GM10266 (cell line): Measurements from ENCODE around the gene ISY1.
A peak's percentile ranks its signal among the peaks of the same experiment; 100 is the strongest.
"Not testable (repeated sequence)": the region's sequence is repeated elsewhere in the genome, so short reads cannot be mapped to it uniquely, and the experiment has no call there.

Experiments used
- DNase-seq: peaks from one replicate; pipeline ENCODE4 v3.0.0; 2012; ENCODE audit errors: extremely low spot score
- CTCF ChIP-seq: IDR thresholded peaks from 2 replicates; pipeline ENCODE4 v1.5.1; 2012; ENCODE audit warnings: mild to moderate bottlenecking, low read depth; ENCODE audit not compliant: control insufficient read depth, insufficient read depth; ENCODE audit errors: missing control alignments

ISY1 gene

GRCh38 chr3:129196601-129197000 is 35.7 kb upstream of the ISY1 start:
- no peak for DNase-seq
- no peak for TF ChIP-seq CTCF

- DNase-seq: no peak
- TF ChIP-seq CTCF: no peak
Observed at GRCh38 chr3:129195731-129196256, 34.9 kb upstream of the ISY1 start.

GRCh38 chr3:129189793-129190192 is 28.9 kb upstream of the ISY1 start:
- not testable (repeated sequence) for DNase-seq

- no peak for TF ChIP-seq CTCF
- no peak for DNase-seq
Observed at GRCh38 chr3:129187857-129188256, 27.0 kb upstream of the ISY1 start.

GRCh38 chr3:129185783-129186182 is 24.9 kb upstream of the ISY1 start:
- TF ChIP-seq CTCF: no peak
- no peak for DNase-seq

- DNase-seq: not testable (repeated sequence)
Observed at GRCh38 chr3:129184784-129185542, 24.1 kb upstream of the ISY1 start.

GRCh38 chr3:129184396-129184657 is 23.5 kb upstream of the ISY1 start:
- DNase-seq: no peak
- TF ChIP-seq CTCF: no peak

GRCh38 chr3:129183569-129184395 is 22.9 kb upstream of the ISY1 start, which contains the start of gene CNBP:
TSS of gene CNBP (minus strand) at chr3:129183896. CDS start at chr3:129171757, 12,139 bp downstream.
- TF ChIP-seq CTCF: no peak
- peak; percentile 96 for DNase-seq
